PFSK-1 (cell line): ENCODE measurements around the gene KANK4.

ENCODE experiments used
- REST ChIP-seq, 2 experiments: IDR thresholded peaks; 2 replicates each; pipeline versions ENCODE4 v1.6.1 to v1.8.0; 2011 to 2012; ENCODE audit warnings: low read depth in 2 of 2, low read length in 2 of 2, control low read depth in 1 of 2, inconsistent platforms in 1 of 2, mild to moderate bottlenecking in 1 of 2, moderate library complexity in 1 of 2; ENCODE audit not compliant: insufficient read depth in 1 of 2
- TAF1 ChIP-seq: IDR thresholded peaks from 2 replicates; pipeline ENCODE4 v1.6.1; 2012; ENCODE audit warnings: low read length, control low read depth, borderline replicate concordance; ENCODE audit not compliant: insufficient read depth

- TF ChIP-seq REST (IDR thresholded peaks at IDR 0.05; ENCODE audit: insufficient read depth in 1 of 2, low read depth in 2 of 2, low read length in 2 of 2) (no peak), TAF1 (no peak)
Observed at GRCh38 chr1:62311473-62311943, 7.7 kb downstream of the KANK4 start.
